Astrocyte (in vitro differentiated cells and primary cell): ENCODE measurements around the gene VDR. TPM values are rescaled to one million over a fixed set of nuclear protein-coding genes. Genes with fewer than 3 reads are reported as not detected.

Source experiments
- DNase-seq: peaks from one replicate; pipeline ENCODE4 v3.0.0-alpha.2; 2010; ENCODE audit warnings: low read depth
- FAIRE-seq: peaks from 2 replicates; lab custom pipeline; 2011; peaks lifted over from hg19 to GRCh38; lab: Jason Lieb, UNC
- H2AFZ ChIP-seq: 2 replicates; pipeline ENCODE4 v1.6.0; 2012; ENCODE audit warnings: low read depth, low read length, inconsistent platforms
- H3K27ac ChIP-seq: 2 replicates; pipeline ENCODE4 v1.5.1; 2011; ENCODE audit warnings: low read depth, low read length, inconsistent platforms
- H3K27me3 ChIP-seq: 2 replicates; pipeline ENCODE4 v1.6.0; 2011; ENCODE audit warnings: low read length, inconsistent platforms; ENCODE audit not compliant: insufficient read depth
- H3K36me3 ChIP-seq: 2 replicates; pipeline ENCODE4 v1.5.1; 2011; ENCODE audit warnings: low read length, inconsistent platforms; ENCODE audit not compliant: insufficient read depth
- H3K4me1 ChIP-seq: 2 replicates; pipeline ENCODE4 v1.5.1; 2011; ENCODE audit warnings: low read length, inconsistent platforms; ENCODE audit not compliant: insufficient read depth
- H3K4me2 ChIP-seq: 2 replicates; pipeline ENCODE4 v1.6.0; 2012; ENCODE audit warnings: low read length, inconsistent platforms
- H3K4me3 ChIP-seq: 2 replicates; pipeline ENCODE4 v1.5.1; 2011; ENCODE audit warnings: low read depth, mild to moderate bottlenecking, low read length, inconsistent platforms; ENCODE audit not compliant: insufficient read depth
- H3K79me2 ChIP-seq: 2 replicates; pipeline ENCODE4 v1.6.0; 2012; ENCODE audit warnings: mild to moderate bottlenecking, low read length, inconsistent platforms; ENCODE audit not compliant: insufficient read depth
- H3K9ac ChIP-seq: 2 replicates; pipeline ENCODE4 v1.6.0; 2012; ENCODE audit warnings: mild to moderate bottlenecking, low read length, inconsistent platforms
- H3K9me3 ChIP-seq: 2 replicates; pipeline ENCODE4 v1.5.1; 2012; ENCODE audit warnings: low read depth, mild to moderate bottlenecking, low read length, inconsistent platforms; ENCODE audit not compliant: insufficient read depth
- H4K20me1 ChIP-seq: 2 replicates; pipeline ENCODE4 v1.6.0; 2012; ENCODE audit warnings: low read length, inconsistent platforms; ENCODE audit not compliant: insufficient read depth
- H3K27ac Mint-ChIP-seq: one replicate; pipeline ENCODE4 v1.8.0; 2021; ENCODE audit warnings: mild to moderate bottlenecking, mixed read lengths; ENCODE audit not compliant: unreplicated experiment
- H3K27me3 Mint-ChIP-seq: one replicate; pipeline ENCODE4 v1.8.0; 2021; ENCODE audit warnings: low read depth, mixed read lengths; ENCODE audit not compliant: unreplicated experiment
- H3K36me3 Mint-ChIP-seq: one replicate; pipeline ENCODE4 v1.8.0; 2021; ENCODE audit warnings: low read depth, mixed read lengths; ENCODE audit not compliant: unreplicated experiment
- H3K4me1 Mint-ChIP-seq: one replicate; pipeline ENCODE4 v1.8.0; 2021; ENCODE audit warnings: low read depth, mixed read lengths; ENCODE audit not compliant: unreplicated experiment
- H3K4me3 Mint-ChIP-seq: one replicate; pipeline ENCODE4 v1.8.0; 2021; ENCODE audit warnings: mild to moderate bottlenecking, moderate library complexity, mixed read lengths; ENCODE audit not compliant: unreplicated experiment
- H3K9me3 Mint-ChIP-seq: one replicate; pipeline ENCODE4 v1.8.0; 2021; ENCODE audit warnings: mild to moderate bottlenecking, mixed read lengths; ENCODE audit not compliant: unreplicated experiment
- CTCF ChIP-seq: IDR thresholded peaks from 2 replicates; pipeline ENCODE4 v1.5.1; 2011; ENCODE audit warnings: low read depth, mild to moderate bottlenecking, inconsistent platforms, low read length, moderate library complexity; ENCODE audit not compliant: insufficient read depth
- EZH2 ChIP-seq: IDR thresholded peaks from 2 replicates; pipeline ENCODE4 v1.6.1; 2012; ENCODE audit warnings: mild to moderate bottlenecking, low read length, inconsistent platforms; ENCODE audit not compliant: insufficient read depth
- total RNA-seq: library from RNA; stranded (reverse); gene quantifications from 2 replicates; pipeline ENCODE4 v1.2.1, GENCODE V29; 2021

Gene VDR
- total RNA-seq, 1 donor from 2014 or later: 6.6 TPM

GRCh38 chr12:47935184-47935583, 30.4 kb upstream of the VDR start:
- Mint-ChIP-seq H3K27me3 (peaks cover 9% of the 10 kb centered on the region), H3K4me3 (no peak overlapping the region), H3K27ac (no peak overlapping the region), H3K4me1 (peaks cover 30% of the 10 kb centered on the region), H3K36me3 (no peaks in the 10 kb centered on the region), H3K9me3 (peaks cover 2% of the 10 kb centered on the region)
- H3K27me3 ChIP-seq: peaks cover 6% of the 10 kb centered on the region
- peak; percentile 66 for DNase-seq
- H3K36me3 ChIP-seq: no peaks in the 10 kb centered on the region
- no peak for FAIRE-seq
- H3K4me2 ChIP-seq: no peak overlapping the region
- no peaks in the 10 kb centered on the region for H3K9me3 ChIP-seq
- H3K27ac ChIP-seq: no peak overlapping the region
- no peak overlapping the region for H3K4me3 ChIP-seq
- no peaks in the 10 kb centered on the region for H3K79me2 ChIP-seq
- no peak for TF ChIP-seq EZH2
- TF ChIP-seq CTCF: no peak
- no peak overlapping the region for H2AFZ ChIP-seq
- no peaks in the 10 kb centered on the region for H4K20me1 ChIP-seq
- no peak overlapping the region for H3K9ac ChIP-seq
- H3K4me1 ChIP-seq: peaks cover 3% of the 10 kb centered on the region

- H3K27me3 Mint-ChIP-seq: peaks cover 23% of the 10 kb centered on the region
- Histone ChIP-seq H3K4me2 (no peak overlapping the region), H3K9ac (no peak overlapping the region), H3K36me3 (no peaks in the 10 kb centered on the region), H2AFZ (no peak overlapping the region), H3K4me3 (no peak overlapping the region), H3K27me3 (peaks cover 25% of the 10 kb centered on the region), H3K4me1 (no peaks in the 10 kb centered on the region), H3K27ac (no peak overlapping the region), H4K20me1 (no peaks in the 10 kb centered on the region), H3K9me3 (no peaks in the 10 kb centered on the region), H3K79me2 (no peaks in the 10 kb centered on the region)
- H3K4me1 Mint-ChIP-seq: peaks cover 13% of the 10 kb centered on the region
- H3K9me3 Mint-ChIP-seq: peaks cover 2% of the 10 kb centered on the region
- FAIRE-seq: no peak
- H3K36me3 Mint-ChIP-seq: no peaks in the 10 kb centered on the region
- H3K27ac Mint-ChIP-seq: no peak overlapping the region
- no peak for TF ChIP-seq EZH2
- no peak for TF ChIP-seq CTCF
- H3K4me3 Mint-ChIP-seq: no peak overlapping the region
- no peak for DNase-seq
These were observed 26.4 kb upstream of the VDR start for GRCh38 chr12:47931187-47931586.

GRCh38 chr12:47930634-47931033, 25.8 kb upstream of the VDR start:
- no peaks in the 10 kb centered on the region for H3K36me3 ChIP-seq
- FAIRE-seq (no peak), DNase-seq (no peak)
- no peak overlapping the region for H3K4me3 ChIP-seq
- Mint-ChIP-seq H3K4me3 (no peak overlapping the region), H3K9me3 (peaks cover 2% of the 10 kb centered on the region), H3K27me3 (peaks cover 23% of the 10 kb centered on the region), H3K4me1 (peaks cover 8% of the 10 kb centered on the region), H3K27ac (no peak overlapping the region), H3K36me3 (no peaks in the 10 kb centered on the region)
- no peaks in the 10 kb centered on the region for H3K79me2 ChIP-seq
- no peaks in the 10 kb centered on the region for H3K4me1 ChIP-seq
- no peaks in the 10 kb centered on the region for H4K20me1 ChIP-seq
- H2AFZ ChIP-seq: no peak overlapping the region
- TF ChIP-seq CTCF (no peak), EZH2 (no peak)
- no peak overlapping the region for H3K27ac ChIP-seq
- H3K27me3 ChIP-seq: peaks cover 28% of the 10 kb centered on the region
- no peak overlapping the region for H3K4me2 ChIP-seq
- no peaks in the 10 kb centered on the region for H3K9me3 ChIP-seq
- no peak overlapping the region for H3K9ac ChIP-seq
